Astrocyte of the hippocampus (primary cell): ENCODE measurements around the gene DAD1.
"Not testable (repeated sequence)": the region's sequence is repeated elsewhere in the genome, so short reads cannot be mapped to it uniquely, and the experiment has no call there.

Source experiments
- DNase-seq: peaks from one replicate; pipeline ENCODE4 v3.0.0; 2011; ENCODE audit warnings: low read depth, low spot score

The DAD1 gene

DNA sequence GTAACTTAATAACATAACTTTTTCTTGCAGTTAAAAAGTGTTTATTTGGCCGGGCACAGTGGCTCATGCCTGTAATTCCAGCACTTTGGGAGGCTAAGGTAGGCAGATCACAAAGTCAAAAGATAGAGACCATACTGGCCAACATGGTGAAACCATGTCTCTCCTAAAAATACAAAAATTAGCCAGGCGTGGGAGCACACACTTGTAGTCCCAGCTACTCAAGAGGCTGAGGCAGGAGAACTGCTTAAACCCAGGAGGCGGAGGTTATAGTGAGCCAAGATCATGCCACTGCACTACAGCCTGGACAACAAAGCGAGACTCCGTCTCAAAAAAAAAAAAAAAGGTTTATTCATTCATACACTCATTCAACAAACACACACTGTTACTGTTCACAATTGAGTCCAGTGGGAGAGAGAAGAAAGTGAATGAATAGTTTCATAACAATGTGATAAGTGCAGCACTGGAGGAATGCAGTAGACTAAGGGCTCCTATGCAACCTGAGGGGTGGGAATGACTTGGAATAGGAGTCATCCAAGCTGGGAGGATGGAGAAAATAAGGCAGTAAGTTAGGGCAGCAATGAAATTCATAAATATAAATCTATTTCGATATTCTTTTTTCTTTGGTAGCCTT, 19.8 kb downstream of the DAD1 start:
- DNase-seq, result no peak

DNA sequence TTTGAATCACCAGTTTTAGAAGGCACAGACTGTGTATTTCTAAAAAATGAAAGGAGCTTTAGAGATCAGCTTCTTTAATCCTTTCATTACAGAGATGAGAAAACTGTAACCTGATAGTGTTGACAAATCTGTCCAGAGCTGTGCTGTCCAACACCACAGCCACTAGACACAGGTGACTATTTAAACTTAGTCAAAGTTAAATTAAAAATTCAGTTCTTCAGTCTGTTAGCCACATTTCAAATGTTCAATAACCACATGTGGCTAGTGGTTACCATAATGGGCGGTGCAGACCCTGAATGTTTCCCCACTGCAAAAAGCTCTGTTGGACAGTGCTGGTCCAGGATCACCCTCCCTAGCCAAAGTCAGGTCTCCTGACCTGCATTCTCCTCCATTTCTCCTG, 21.6 kb downstream of the DAD1 start:
- DNase-seq, result no peak

DNA sequence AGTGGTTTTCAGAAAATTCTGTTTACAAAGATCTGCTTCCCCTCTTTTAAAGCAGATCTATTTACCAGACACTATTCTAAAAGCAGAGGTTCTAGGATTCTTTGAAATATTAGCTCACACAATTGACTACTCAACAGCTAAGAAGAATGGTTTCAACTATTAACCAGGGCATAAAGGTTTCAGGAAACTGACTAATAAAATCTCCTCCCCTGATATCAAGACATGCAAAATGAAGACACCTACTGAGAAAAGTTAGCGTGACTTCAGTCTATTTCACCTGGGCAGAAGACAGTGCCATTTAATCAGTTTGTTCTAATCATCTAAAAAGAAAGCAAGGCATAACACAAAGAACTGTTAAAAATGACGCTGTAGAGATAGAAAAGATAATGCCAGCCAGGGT, 22.2 kb downstream of the DAD1 start:
- DNase-seq, result no peak

DNA sequence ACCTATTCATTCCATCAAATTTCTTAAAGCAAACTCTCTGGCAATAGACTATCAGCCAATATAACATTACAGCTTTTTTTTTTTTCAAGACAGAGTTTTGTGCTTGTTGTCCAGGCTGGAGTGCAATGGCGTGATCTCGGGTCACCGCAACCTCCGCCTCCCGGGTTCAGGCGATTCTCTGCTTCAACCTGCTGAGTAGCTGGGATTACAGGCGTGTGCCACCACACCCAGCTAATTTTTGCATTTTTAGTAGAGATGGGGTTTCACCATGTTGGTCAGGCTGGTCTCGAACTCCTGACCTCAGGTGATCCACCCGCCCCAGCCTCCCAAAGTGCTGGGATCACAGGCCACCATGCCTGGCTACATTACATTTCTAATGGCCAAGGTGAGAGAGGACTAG, 22.8 kb downstream of the DAD1 start:
- DNase-seq, result not testable (repeated sequence)

DNA sequence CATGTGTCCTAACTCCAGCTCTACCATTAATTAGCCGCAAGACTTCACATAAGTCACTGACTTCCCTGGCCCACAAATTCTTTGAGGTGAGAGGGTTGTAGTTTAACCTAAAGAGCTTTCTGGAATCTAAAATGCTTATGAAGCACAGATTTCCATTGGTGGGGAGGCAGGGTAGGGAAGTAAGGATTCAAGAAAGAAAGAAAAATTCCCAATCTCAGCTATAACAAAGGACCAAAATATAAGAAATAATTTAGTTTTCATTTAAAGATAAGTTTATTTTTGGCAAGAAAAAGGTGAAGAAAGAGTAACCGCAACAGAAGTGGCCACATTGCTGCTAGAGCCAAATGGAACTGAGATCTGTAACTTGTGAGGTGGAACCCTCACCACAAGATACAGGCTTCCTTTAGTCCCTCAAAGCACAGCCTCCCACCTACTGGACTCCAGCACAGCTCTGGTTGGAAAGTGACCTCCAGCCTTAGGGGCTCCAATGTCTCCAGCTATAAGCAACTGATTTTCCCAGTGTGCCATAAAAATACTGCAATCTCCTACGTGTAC, 23.6 kb downstream of the DAD1 start:
- no peak for DNase-seq

DNA sequence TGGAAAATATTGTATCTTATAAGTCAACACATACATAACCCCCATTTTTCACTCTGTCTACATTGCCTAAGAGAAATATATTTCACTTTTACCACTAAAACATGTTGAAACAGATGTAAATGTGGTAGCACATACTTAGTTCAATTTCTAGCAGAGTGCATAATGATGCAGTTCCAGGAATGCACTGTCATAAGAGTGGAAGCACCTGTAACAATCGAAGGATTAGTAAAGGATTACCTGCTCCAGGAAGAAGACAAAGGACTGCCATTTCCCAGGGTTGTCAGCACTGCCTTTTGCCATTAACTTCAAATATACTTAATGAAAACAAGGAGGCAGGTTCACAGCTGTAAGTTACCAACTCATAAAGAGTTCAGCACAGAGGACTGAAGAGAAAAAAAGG, 24.6 kb downstream of the DAD1 start:
- no peak for DNase-seq

DNA sequence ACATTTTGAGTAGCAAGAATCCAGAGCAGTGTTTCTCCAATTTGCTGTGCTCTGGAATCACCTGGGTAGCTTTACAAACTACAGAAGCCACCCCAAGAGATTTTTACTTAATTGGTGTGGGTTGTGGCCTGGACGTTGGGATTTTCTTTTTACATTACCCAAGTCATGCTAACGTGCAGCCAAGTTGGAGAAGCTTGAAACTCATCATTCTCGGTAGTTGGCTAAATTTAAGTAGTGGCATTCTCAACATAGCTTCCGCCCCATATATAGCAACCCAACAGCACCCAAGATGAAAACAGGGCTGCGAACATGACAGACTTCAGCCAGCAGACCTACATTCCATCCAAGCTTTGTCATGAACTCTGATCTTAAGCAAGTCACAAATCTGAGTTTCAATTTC, 25.0 kb downstream of the DAD1 start:
- no peak for DNase-seq

DNA sequence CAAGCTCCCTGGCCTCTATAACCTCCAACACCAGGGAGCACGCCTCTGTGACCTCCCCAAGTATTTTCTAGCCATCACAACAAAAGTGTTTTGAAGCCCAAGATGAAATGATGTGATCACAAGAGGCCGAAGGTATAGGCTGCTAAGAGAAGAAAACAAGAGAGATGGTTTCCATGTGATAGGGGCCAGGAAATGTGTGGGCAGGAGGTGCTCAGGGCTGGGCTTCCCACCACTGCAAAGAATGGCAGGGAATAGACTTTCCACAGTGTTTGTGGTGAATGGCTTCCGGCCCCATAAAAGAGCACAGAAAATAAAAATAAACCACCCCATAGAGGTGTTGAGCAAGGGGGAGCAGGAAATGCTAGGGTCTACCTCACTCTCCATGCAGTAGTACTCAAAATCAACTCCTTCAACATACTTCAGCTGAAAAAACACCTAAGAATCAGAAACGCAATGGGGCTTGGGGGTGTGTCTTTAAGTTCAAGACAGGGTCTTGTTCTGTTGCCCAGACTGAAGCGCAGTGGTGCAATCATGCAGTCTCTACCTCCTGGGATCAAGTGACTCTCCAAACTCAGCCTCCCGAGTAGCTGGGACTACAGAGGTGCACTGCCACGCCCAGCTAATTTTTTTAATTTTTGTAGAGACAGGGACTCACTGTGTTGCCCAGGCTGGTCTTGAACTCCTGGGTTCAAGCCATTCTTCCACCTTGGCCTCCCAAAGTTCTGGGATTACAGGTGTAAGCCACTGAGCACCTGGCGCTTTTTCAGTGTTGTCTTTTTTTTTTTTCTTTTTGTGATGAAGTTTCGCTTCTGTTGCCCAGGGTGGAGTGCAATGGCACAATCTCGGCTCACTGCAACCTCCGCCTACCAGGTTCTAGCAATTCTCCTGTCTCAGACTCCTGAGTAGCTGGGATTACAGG, 27.1 kb downstream of the DAD1 start:
- no peak for DNase-seq

DNA sequence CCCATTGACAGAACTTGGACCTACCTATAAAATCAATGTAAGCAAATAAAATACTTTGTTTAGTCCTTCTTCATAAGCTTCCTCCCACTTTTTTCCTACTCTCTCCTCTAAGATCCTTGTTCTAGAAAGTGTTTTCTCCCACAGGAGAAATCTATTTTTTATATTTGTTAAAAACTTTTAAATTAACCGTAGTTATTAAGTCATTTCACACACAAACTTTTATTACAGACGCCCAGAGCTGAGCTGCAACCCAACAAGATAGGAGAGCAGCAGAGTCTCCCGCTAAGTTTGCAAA, 27.7 kb downstream of the DAD1 start:
- DNase-seq, result no peak

DNA sequence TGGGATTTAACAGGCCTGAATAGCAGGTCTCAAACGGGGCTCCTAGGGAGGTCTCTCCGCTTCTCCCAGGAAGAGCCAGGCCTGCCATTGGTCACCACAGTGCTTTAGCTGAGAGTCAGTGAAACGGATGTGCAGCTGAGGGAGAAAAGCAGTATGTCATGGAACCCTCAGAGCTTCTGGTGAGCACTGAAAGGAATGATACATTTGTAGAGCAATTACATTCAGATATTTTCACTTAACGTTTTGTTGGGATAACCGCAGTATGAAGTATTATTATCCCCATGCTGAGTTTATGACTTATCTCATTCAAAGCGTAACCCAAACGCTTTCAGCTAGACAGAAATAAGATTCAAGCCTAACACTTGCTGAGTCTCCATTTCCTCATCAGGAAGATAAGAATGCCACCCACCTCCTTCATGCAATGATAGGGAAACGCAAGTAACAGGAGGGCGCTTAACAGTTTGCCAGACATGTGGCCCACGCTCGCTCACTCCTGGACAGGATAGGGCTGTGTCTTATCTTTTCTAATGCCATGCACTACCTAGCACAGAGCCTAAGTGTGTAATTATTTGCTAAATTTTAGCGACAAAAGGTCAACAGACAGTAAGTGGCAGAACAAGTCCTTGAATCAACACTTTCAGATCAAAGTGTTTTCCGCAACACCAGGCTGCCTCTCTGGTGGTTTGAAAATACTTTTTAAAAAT, 28.2 kb downstream of the DAD1 start:
- no peak for DNase-seq

DNA sequence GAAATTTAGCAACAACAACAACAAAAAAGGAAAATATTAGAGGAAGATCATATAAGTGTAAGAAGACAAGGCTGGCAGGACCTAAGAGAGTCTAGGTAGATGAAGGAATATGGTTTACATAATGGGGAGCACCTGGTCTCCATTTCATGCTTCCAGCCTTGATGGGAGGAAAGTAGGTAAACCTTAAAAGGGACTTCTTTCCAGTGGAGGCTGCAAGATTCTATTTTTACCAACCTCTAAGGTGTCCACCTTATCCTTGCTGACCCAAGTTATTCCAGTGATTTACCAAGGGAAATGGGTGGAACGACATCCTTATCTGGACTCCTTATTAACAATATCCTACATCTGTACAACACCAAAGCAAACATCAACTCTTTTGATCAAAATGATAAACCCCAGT, 30.0 kb downstream of the DAD1 start:
- DNase-seq, result no peak

DNA sequence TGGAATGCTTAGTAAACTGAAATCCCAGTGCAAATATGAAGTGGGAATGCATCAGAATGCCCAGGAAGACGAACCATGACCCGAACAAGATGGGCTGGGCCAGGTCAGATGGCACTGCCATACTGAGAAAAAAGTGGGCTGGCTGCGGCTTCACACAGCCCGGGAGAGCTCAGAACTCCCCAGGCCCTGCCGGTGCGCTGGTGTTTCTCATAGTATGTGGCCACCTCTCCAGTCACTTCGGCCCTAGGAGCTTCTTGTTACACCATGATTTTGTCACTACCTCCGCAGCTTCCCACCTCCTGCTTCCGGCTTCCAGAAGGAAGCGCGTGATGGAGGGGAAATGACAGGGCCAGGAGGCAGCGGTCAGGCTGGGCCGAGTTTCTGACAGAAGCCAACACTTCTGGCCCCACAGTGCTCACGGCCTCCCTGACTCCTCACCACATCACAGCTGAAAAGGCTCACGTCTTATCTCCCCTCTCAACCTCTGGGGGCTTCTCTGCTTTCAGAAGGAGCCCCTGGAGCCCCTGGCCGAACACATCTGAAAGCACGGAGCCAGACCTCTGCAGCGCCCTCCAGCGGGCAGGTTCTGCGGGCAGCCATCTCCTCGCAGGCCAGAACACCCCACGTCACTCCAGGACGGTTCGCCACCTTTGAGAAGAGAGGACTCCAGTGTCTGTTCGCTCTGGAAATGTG, 30.7 kb downstream of the DAD1 start:
- DNase-seq, result no peak

DNA sequence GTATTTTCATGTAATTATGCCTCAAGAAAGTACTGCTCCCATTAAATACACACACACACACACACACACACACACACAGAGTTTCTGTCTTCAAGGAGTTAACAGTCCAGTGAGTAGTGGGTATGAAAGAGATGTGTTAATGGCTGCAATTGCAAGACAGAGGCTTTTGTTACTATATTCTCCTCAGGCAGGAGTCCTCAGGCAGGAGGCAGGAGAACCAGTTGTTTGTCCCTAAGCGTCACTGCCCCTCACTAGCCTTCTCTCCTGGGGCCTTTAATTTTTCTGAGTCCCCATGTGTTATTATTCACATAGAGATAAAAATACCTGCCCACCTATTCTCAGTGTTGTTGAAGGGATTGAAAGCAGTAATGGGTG, 31.2 kb downstream of the DAD1 start:
- DNase-seq, result no peak

DNA sequence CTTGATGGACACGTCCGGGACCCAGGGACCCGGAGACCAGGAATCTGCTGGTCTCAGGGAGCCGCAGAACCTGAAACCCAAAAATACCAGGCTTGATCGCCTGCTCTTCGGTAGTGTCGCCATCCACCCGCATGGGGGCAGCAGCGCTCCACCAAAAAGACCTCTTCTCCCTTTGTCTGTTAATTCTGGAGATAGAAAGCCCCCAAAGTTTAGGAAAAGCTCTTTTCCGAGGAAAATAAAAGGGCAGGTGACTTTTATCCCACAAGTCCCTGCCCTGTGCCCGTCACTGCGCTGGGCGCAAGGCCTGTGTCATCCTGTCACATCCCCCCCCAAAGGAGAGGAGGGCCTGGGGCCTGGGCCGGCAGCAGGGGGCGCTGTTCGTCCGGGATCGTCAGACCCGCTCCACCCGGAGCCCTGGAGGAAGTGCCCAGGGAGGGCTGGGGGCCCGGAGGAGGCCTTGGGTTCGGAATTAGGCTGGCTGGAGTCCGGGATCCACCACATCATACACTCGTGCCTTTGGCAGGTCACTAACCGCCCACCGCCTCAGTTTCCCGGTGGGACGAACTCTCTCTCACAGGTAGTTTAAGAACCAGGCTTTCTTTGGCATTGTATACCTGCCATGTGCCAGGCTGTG, 31.9 kb downstream of the DAD1 start:
- DNase-seq, result peak; percentile 90

DNA sequence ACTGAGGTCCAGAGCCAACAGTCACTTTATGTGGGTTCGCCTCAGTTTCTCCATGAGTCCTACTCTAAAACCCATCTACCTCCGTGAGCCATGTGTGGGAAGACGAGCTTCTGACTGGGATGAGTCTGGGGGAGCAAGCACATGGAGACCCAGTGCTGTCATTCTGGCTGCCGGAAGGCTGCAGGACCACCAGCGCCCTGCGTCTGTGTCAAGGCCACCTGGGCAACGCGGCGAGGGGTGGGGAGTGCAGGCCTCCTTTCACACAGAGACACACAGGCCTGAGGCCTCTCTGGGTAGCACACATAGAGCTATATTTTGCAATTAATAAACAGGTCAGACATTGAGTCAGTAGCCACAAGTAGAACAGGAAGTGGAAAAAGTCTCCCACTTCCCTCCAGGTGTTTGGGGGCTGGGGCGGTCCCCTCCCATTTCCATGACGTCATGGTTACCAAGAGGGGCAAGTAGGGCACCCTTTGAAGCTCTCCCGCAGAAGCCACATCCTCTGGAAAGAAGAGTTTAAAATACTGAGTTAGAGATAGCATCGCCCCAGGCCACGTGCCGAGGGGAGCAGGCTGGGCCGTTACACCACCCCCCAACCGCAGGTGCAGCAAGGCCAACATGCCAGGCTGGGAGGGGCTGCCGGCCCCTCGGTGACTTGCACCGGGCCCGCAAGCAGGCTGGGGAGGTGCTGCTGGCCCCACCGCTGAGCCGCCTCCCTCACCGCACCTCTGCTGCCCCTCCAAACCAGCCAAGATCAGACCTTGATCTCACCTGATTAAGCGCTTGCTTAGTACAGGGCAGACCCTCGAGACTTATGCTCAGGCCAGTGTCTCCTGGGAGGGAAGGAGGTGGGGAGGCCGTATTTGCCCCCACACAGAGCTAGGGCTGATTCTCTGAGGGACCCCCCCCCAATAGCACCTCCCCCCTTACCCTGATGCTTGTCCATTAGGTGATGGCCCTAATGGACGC, 32.7 kb downstream of the DAD1 start:
- peak; percentile 67 for DNase-seq

DNA sequence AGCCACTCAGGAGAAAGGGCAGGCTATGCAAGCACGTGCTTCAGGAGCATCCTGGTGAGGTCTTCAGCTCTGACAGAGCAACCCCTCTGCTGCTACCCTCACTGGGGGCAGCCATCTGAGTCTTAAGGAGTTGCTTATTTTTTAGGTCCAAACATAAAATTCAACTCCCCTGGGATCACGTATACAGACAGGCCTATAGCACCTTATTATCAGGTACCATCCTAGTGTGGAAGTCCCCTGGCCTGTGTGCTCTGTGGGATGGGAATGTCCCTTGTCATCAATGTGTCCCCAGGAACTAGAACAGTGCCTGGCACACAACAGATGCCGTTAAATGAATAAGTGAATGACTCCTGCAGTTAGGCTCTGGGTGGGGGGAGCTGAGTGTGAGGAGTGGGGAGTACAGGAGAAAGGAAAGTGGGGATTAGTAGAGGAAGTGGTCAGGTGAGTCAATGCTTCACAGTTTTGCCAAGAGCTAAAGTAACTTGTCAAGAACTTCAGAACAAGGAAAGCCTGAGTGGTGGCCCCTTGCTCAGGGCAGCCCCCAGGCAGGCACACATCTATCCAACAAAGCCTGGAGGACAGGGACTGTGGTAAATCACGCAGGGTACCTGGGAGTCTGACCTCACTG, 33.5 kb downstream of the DAD1 start:
- DNase-seq, result no peak

DNA sequence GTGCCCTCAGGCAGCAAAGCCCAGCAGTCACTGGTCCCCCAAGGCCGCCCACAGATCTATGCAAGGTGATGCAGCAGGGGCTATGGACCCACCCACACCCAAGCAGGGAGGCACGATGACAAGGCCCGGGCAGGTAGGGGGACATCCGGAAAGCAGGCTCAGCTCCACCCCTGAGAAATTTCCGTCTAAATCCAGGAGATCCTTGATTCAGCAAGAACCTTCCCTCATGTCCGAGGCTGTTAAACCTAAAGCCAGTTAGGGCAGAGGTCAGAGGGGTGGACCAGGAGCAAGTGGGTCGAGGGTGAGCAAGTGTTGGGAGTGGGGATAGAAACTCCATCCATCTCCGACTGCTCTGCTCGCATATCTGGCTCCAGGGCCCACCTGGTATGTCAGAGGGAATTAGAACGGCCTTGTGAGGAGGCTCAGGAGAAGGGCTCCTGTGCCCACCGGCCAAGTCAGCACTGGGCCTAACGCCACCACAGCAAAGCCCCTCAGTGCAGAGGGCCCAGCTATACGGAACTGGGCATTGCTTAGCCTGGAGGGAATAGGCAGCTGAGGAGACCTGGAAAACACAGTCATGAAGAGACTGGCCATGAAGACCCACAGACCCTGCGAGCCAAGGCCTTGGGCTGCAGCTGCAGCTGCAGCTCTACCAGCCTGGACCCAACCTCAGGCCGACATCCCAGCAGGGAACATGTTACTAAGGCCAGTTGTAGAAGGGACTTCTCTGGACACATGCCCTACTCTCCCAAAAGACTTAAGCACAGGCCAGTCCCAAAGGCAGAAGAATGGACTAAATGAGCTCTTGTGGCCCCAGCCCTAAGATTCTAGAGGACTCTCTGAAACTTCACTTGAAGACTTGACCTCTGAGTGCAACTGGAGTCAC, 34.3 kb downstream of the DAD1 start:
- DNase-seq, result no peak

DNA sequence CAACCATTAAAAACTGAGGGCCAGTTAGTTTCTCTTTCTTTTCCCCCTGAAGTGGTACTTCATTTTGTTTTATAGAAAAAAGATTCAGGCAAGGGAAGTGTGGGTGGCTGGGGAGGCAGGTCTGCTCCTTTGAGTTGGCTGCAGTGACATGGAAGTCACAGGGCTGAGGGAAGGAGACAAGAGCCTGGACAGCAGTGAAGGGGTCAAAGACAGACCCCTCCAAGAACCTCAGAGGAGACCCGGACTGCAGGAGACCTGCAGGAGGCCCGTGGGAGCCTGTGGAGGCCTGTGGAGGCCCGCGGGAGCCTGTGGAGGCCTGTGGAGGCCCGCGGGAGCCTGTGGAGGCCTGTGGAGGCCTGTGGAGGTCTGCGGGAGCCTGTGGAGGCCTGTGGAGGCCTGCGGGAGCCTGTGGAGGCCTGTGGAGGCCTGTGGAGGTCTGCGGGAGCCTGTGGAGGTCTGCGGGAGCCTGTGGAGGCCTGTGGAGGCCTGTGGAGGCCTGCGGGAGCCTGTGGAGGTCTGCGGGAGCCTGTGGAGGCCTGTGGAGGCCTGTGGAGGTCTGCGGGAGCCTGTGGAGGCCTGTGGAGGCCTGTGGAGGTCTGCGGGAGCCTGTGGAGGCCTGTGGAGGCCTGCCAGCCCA, 35.0 kb downstream of the DAD1 start:
- not testable (repeated sequence) for DNase-seq
